Cardiac muscle cell (in vitro differentiated cells and primary cell): ENCODE measurements around the gene PHF13. TPM values are rescaled to one million over a fixed set of nuclear protein-coding genes. Genes with fewer than 3 reads are reported as not detected.

ENCODE experiments used
- DNase-seq, 2 donors: peaks; one replicate each; pipeline versions ENCODE4 v3.0.0 to v3.0.0-alpha.2; 2010 to 2017; ENCODE audit warnings: low read depth in 1 of 2, low spot score in 1 of 2
- H3K27ac ChIP-seq: fragments of 200-600 bp; sonication (generic); 2 replicates; pipeline ENCODE4 v1.5.1; 2016
- H3K27me3 ChIP-seq: fragments of 200-600 bp; sonication (generic); 2 replicates; pipeline ENCODE4 v1.6.0; 2016; ENCODE audit warnings: control low read depth
- H3K36me3 ChIP-seq: fragments of 200-600 bp; sonication (generic); 2 replicates; pipeline ENCODE4 v1.5.1; 2016; ENCODE audit warnings: control low read depth
- H3K4me1 ChIP-seq: fragments of 200-600 bp; sonication (generic); 2 replicates; pipeline ENCODE4 v1.8.1; 2017; ENCODE audit warnings: low read depth, mild to moderate bottlenecking, mixed run types
- H3K4me3 ChIP-seq: fragments of 200-600 bp; sonication (generic); 2 replicates; pipeline ENCODE4 v1.5.1; 2016; ENCODE audit warnings: mild to moderate bottlenecking
- H3K9me3 ChIP-seq: fragments of 200-600 bp; sonication (generic); 2 replicates; pipeline ENCODE4 v1.5.1; 2017; ENCODE audit warnings: low read depth, mild to moderate bottlenecking, control low read depth
- CTCF ChIP-seq: IDR thresholded peaks from 2 replicates; pipeline ENCODE4 v1.5.1; 2012; ENCODE audit warnings: low read depth, mild to moderate bottlenecking, low read length
- polyA plus RNA-seq: library from polyadenylated mRNA; unstranded; fragments of >200 nt; fragmentation: Nextera tagmentation; extraction: Ambion mirVana; gene quantifications from 2 replicates; pipeline ENCODE4 v1.2.1, GENCODE V29; 2016
- total RNA-seq: library from RNA; depleted of rRNA; stranded (reverse); fragments of >200 nt; gene quantifications from 2 replicates; pipeline ENCODE4 v1.2.3, GENCODE V29; 2016

PHF13 gene
- total and polyA plus RNA-seq, 2 experiments from 2014 or later: 16.8 to 31.6 TPM

- Histone ChIP-seq H3K4me1 (peaks cover 5% of the 10 kb centered on the region), H3K9me3 (no peaks in the 10 kb centered on the region)
These were observed 39.4 kb upstream of the PHF13 start for GRCh38 chr1:6574025-6574620.

GRCh38 chr1:6574818-6575217, 38.7 kb upstream of the PHF13 start:
- no peak for TF ChIP-seq CTCF
- no peak overlapping the region for H3K4me3 ChIP-seq

More at GRCh38 chr1:6574025-6574620, 39.4 kb upstream of the PHF13 start:
- no peaks in the 10 kb centered on the region for H3K27me3 ChIP-seq
- H3K4me3 ChIP-seq: no peak overlapping the region
- no peak for DNase-seq
- no peak for TF ChIP-seq CTCF
- no peaks in the 10 kb centered on the region for H3K36me3 ChIP-seq
- H3K27ac ChIP-seq: no peak overlapping the region

DNA sequence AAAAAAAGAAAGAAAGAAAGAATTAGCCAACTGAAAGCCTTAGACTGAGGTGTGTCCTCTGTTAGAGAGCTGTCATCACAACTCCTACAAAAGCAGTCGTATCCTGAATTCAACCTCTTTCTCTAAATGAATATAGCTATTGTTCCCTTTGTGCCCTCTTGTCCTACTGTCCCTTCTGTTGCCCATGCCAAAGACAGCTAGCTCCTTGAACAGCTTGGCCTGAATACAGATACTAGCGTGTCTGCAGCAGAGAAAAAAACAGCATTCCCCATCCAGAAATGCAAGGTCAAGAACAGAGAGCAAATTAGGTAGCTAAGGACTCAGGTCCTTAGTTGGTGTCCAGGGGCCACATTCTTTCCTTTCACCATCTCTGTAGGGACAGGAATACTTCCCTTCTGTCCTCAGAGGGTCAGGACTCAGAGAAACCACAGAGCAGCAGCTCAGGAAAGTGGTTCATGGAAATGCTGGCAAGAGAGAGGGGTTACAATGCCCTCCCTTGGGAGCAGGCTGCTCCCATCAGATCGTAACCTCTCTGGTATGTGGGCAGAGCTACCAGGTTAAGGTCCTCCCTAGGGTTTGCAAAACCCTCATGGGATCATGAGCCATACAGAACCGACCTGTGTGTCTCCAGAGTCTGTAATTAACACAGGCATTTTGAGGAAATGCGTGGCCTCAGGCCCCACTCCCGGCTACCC, 35.6 kb upstream of the PHF13 start:
- Histone ChIP-seq H3K36me3 (no peaks in the 10 kb centered on the region), H3K9me3 (no peaks in the 10 kb centered on the region), H3K27ac (peak overlapping the region; percentile 91), H3K27me3 (no peaks in the 10 kb centered on the region), H3K4me3 (no peak overlapping the region), H3K4me1 (peaks cover 19% of the 10 kb centered on the region)
- no peak for DNase-seq
- TF ChIP-seq CTCF: no peak

More at GRCh38 chr1:6574818-6575217, 38.7 kb upstream of the PHF13 start:
- no peaks in the 10 kb centered on the region for H3K9me3 ChIP-seq
- H3K27me3 ChIP-seq: no peaks in the 10 kb centered on the region
- H3K27ac ChIP-seq: no peak overlapping the region
- H3K4me1 ChIP-seq: peaks cover 5% of the 10 kb centered on the region
- no peak for DNase-seq
- no peaks in the 10 kb centered on the region for H3K36me3 ChIP-seq

DNA sequence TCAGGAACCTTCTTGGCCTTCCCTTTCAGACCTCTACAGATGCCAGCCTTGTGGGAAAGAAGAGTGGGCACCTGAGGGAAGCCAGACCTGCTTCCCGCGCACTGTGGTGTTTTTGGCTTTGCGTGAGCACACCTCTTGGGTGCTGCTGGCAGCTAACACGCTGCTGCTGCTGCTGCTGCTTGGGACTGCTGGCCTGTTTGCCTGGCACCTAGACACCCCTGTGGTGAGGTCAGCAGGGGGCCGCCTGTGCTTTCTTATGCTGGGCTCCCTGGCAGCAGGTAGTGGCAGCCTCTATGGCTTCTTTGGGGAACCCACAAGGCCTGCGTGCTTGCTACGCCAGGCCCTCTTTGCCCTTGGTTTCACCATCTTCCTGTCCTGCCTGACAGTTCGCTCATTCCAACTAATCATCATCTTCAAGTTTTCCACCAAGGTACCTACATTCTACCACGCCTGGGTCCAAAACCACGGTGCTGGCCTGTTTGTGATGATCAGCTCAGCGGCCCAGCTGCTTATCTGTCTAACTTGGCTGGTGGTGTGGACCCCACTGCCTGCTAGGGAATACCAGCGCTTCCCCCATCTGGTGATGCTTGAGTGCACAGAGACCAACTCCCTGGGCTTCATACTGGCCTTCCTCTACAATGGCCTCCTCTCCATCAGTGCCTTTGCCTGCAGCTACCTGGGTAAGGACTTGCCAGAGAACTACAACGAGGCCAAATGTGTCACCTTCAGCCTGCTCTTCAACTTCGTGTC, 34.7 kb upstream of the PHF13 start:
- TF ChIP-seq CTCF: no peak
- H3K36me3 ChIP-seq: no peaks in the 10 kb centered on the region
- no peak overlapping the region for H3K4me3 ChIP-seq
- no peak for DNase-seq
- H3K27ac ChIP-seq: peak overlapping the region; percentile 91
- peaks cover 19% of the 10 kb centered on the region for H3K4me1 ChIP-seq
- H3K27me3 ChIP-seq: no peaks in the 10 kb centered on the region
- H3K9me3 ChIP-seq: no peaks in the 10 kb centered on the region

GRCh38 chr1:6579374-6580118, 34.0 kb upstream of the PHF13 start, which contains the start of gene ZBTB48:
Gene ZBTB48, plus strand, starts transcription at chr1:6579994. Its CDS starts 616 bp downstream, at chr1:6580610.
- Histone ChIP-seq H3K4me1 (peaks cover 19% of the 10 kb centered on the region), H3K4me3 (peak within 1 kb of the TSS; percentile 84), H3K27ac (peak within 1 kb of the TSS; percentile 91), H3K9me3 (no peaks in the 10 kb centered on the region), H3K36me3 (no peaks in the 10 kb centered on the region), H3K27me3 (no peaks in the 10 kb centered on the region)
- peak; percentile 98 to 99 for DNase-seq
- TF ChIP-seq CTCF: no peak
